ENCODE data around the gene FHL2. TPM values are rescaled to one million over a fixed set of nuclear protein-coding genes. Genes with fewer than 3 reads are reported as not detected.

Gene FHL2
- total and polyA plus RNA-seq, 9 of the 15 experiments (the other 6 are each of a cell fraction or from before 2014, with no cell fraction given), result 7.5 to 33.1 (median 23.9) TPM

- no peak for TF ChIP-seq HOMEZ (CRISPR knock-in tag; IDR thresholded peaks at IDR 0.05)
- no peak for TF ChIP-seq ZBTB34 (CRISPR knock-in tag; IDR thresholded peaks at IDR 0.05)
- no peak for TF ChIP-seq PRPF4 (IDR thresholded peaks at IDR 0.05; ENCODE audit: insufficient read depth, low read depth, low read length, poor library complexity, severe bottlenecking)
- no peak for TF ChIP-seq ZNF24 (IDR thresholded peaks at IDR 0.05)
- peak; percentile 74 for TF ChIP-seq ATF3 (IDR thresholded peaks at IDR 0.05)
- no peak for TF ChIP-seq ATF3 (CRISPR knock-in tag; conservative IDR thresholded peaks at IDR 0.05)
- peak; percentile 31; the same call in 1 of the 2 replicates for TF ChIP-seq ZEB2 (IDR thresholded peaks at IDR 0.05)
- TF ChIP-seq EP300 (IDR thresholded peaks at IDR 0.05; ENCODE audit: low read length), result peak; percentile 75; the same call in 1 of the 2 replicates
- TF ChIP-seq ETV5 (CRISPR knock-in tag; IDR thresholded peaks at IDR 0.05; ENCODE audit: low read depth), result no peak
- peak; percentile 64; the same call in 1 of the 2 replicates for TF ChIP-seq FOXM1 (IDR thresholded peaks at IDR 0.05; ENCODE audit: low read depth)
- TF ChIP-seq FOXM1 (CRISPR knock-in tag; IDR thresholded peaks at IDR 0.05; ENCODE audit: low read depth), result no peak
- no peak for TF ChIP-seq ZBTB2 (IDR thresholded peaks at IDR 0.05)
- no peak for TF ChIP-seq MEIS2 (IDR thresholded peaks at IDR 0.05; ENCODE audit: partially characterized antibody)
- TF ChIP-seq DACH1 (IDR thresholded peaks at IDR 0.05; ENCODE audit: partially characterized antibody), result no peak
- TF ChIP-seq POLR2AphosphoS2 (IDR thresholded peaks at IDR 0.05; ENCODE audit: low read length), result no peak
- no peak for TF ChIP-seq ZBTB17 (CRISPR knock-in tag; IDR thresholded peaks at IDR 0.05)
- no peak for TF ChIP-seq OTX1 (CRISPR knock-in tag; IDR thresholded peaks at IDR 0.05)
- no peak for TF ChIP-seq GABPB1 (CRISPR knock-in tag; IDR thresholded peaks at IDR 0.05)
- no peak for TF ChIP-seq KAT7 (CRISPR knock-in tag; IDR thresholded peaks at IDR 0.05; ENCODE audit: borderline replicate concordance)
- no peak for TF ChIP-seq BCLAF1 (IDR thresholded peaks at IDR 0.05; ENCODE audit: borderline replicate concordance in 1 of 2, control insufficient read depth in 1 of 2, low read depth in 2 of 2, low read length in 1 of 2)
- TF ChIP-seq DDX20 (tag; IDR thresholded peaks at IDR 0.05; ENCODE audit: low read depth), result no peak
Measured at GRCh38 chr2:105417857-105418436, 19.1 kb upstream of the FHL2 start (continued).
